PC-3 (cell line): ENCODE results near the gene XRCC2.
"Not testable (repeated sequence)": the region's sequence is repeated elsewhere in the genome, so short reads cannot be mapped to it uniquely, and the experiment has no call there.

Source experiments
- CTCF ChIP-seq: fragments of 300-600 bp; sonication (generic); conservative IDR thresholded peaks from 2 replicates; pipeline ENCODE4 v1.5.1; 2017; ENCODE audit warnings: antibody characterized with exemption, low read depth, mild to moderate bottlenecking, low read length
- EZH2 ChIP-seq: fragments of 300-600 bp; sonication (generic); IDR thresholded peaks from one replicate; pipeline ENCODE4 v1.6.1; 2017; ENCODE audit warnings: antibody characterized with exemption, mild to moderate bottlenecking, low read length; ENCODE audit not compliant: unreplicated experiment

DNA sequence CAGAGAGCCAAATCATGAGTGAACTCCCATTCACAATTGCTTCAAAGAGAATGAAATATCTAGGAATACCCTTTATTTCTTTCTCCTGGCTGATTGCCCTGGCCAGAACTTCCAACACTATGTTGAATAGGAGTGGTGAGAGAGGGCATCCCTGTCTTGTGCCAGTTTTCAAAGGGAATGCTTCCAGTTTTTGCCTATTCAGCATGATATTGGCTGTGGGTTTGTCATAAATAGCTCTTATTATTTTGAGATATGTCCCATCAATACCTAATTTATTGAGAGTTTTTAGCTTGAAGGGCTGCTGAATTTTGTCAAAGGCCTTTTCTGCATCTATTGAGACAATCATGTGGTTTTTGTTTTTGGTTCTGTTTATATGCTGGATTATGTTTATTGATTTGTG, 47.2 kb downstream of the XRCC2 start:
- TF ChIP-seq CTCF, EZH2: not testable (repeated sequence)
